Smooth muscle cell (in vitro differentiated cells): Measurements from ENCODE around the gene MYL9. TPM values are rescaled to one million over a fixed set of nuclear protein-coding genes. Genes with fewer than 3 reads are reported as not detected.

Experiments used
- DNase-seq: peaks from one replicate; lab custom pipeline; 2025; ENCODE audit not compliant: unreplicated experiment; lab: John Stamatoyannopoulos, UW
- H2AFZ ChIP-seq: fragments of 200-600 bp; sonication (generic); 2 replicates; pipeline ENCODE4 v1.6.0; 2016; ENCODE audit warnings: antibody characterized with exemption, low read depth, mild to moderate bottlenecking
- H3F3A ChIP-seq: fragments of 200-600 bp; sonication (generic); 2 replicates; pipeline ENCODE4 v1.6.0; 2017; ENCODE audit warnings: antibody characterized with exemption, low read depth
- H3K27ac ChIP-seq: fragments of 200-600 bp; sonication (generic); 2 replicates; pipeline ENCODE4 v1.5.1; 2016; ENCODE audit warnings: low read depth, mild to moderate bottlenecking
- H3K27me3 ChIP-seq: fragments of 200-600 bp; sonication (generic); 2 replicates; pipeline ENCODE4 v1.6.1; 2016; ENCODE audit warnings: low read depth, mild to moderate bottlenecking
- H3K36me3 ChIP-seq: fragments of 200-600 bp; sonication (generic); 2 replicates; pipeline ENCODE4 v1.5.1; 2016; ENCODE audit warnings: low read depth
- H3K4me1 ChIP-seq: fragments of 200-600 bp; sonication (generic); 2 replicates; pipeline ENCODE4 v1.5.1; 2016; ENCODE audit warnings: low read depth
- H3K4me2 ChIP-seq: fragments of 200-600 bp; sonication (generic); 2 replicates; pipeline ENCODE4 v1.6.0; 2016; ENCODE audit warnings: mild to moderate bottlenecking
- H3K4me3 ChIP-seq: fragments of 200-600 bp; sonication (generic); 2 replicates; pipeline ENCODE4 v1.5.1; 2016; ENCODE audit warnings: mild to moderate bottlenecking
- H3K79me2 ChIP-seq: fragments of 200-600 bp; sonication (generic); 2 replicates; pipeline ENCODE4 v1.6.0; 2016; ENCODE audit warnings: low read depth, mild to moderate bottlenecking
- H3K9ac ChIP-seq: fragments of 200-600 bp; sonication (generic); 2 replicates; pipeline ENCODE4 v1.6.0; 2016; ENCODE audit warnings: low read depth
- H3K9me3 ChIP-seq: fragments of 200-600 bp; sonication (generic); replicated peaks from 2 replicates; pipeline ENCODE4 v1.5.1; 2016; ENCODE audit warnings: low read depth
- H4K20me1 ChIP-seq: fragments of 200-600 bp; sonication (generic); 2 replicates; pipeline ENCODE4 v1.6.0; 2016; ENCODE audit warnings: low read depth
- WGBS: methylation state at CpG from one replicate; pipeline ENCODE4 v1.1.7; 2016; ENCODE audit warnings: low lambda C conversion rate; 5-methylcytosine and 5-hydroxymethylcytosine counted together
- polyA plus RNA-seq: library from polyadenylated mRNA; unstranded; fragments of >200 nt; fragmentation: Nextera tagmentation; extraction: Ambion mirVana; gene quantifications from 2 replicates; pipeline ENCODE4 v1.2.1, GENCODE V29; 2016
- total RNA-seq: library from RNA; depleted of rRNA; stranded (reverse); fragments of >200 nt; gene quantifications from 2 replicates; pipeline ENCODE4 v1.2.3, GENCODE V29; 2014
- TF ChIP-seq, protein P1 (sequence below): fragments of 200-600 bp; sonication (generic); IDR thresholded peaks from 2 replicates; pipeline ENCODE4 v1.5.1; 2017; ENCODE audit warnings: borderline replicate concordance, mild to moderate bottlenecking, antibody characterized with exemption; ENCODE audit not compliant: insufficient read depth, poor library complexity, severe bottlenecking

MYL9 gene
- total and polyA plus RNA-seq, 2 experiments from 2014 or later = 198 to 1,109 TPM

DNA sequence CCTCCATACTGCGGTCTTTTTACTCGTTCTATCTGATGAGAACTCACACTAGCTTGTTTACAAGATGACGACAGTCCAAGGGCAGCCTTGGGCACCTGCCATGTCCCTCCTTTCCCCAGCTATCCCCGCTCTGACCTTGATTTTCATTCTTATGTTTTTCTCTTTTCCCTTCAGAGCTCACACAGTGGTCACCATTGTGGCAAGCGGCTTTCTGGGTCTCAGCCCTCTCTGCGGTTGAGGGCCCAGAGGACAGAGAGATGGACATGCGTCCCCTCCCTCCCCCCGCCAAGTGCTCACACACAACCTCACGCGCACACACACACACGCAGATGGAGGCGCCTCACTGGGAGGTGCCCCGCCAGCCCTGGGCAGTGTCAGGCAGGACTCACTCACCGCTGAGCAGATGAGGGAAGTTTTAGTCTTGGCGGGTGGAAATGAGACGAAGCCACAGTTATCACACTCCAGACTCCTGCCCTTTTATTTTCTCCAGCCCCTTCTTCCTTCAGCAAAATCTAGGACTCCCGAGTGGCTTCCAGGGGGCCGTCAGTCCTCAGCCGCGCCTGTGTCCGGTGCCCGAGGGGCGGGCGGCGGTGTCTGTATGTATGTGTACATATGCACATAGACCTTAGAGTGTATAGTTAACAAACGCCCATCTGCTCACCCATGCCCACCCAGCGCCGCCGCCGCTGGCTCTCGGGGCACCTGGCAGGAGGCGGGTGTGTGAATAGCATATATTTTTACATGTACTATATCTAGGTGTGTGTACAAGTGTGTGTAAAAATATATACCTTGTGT, 13.8 kb upstream of the MYL9 start:
- H4K20me1 ChIP-seq = peaks cover 56% of the 10 kb centered on the region
- H3K27me3 ChIP-seq = no peaks in the 10 kb centered on the region
- no peaks in the 10 kb centered on the region for H3K9me3 ChIP-seq
- no peak overlapping the region for H3K27ac ChIP-seq
- 97% methylated on average over 32 of the region's 32 CpGs for WGBS
- H3K4me3 ChIP-seq = no peak overlapping the region
- no peaks in the 10 kb centered on the region for H3K4me1 ChIP-seq
- no peak overlapping the region for H3K4me2 ChIP-seq
- no peak overlapping the region for H3K9ac ChIP-seq
- no peaks in the 10 kb centered on the region for H3F3A ChIP-seq
- H3K79me2 ChIP-seq = peaks cover 5% of the 10 kb centered on the region
- H2AFZ ChIP-seq = no peak overlapping the region
- H3K36me3 ChIP-seq = peaks cover 9% of the 10 kb centered on the region
- TF ChIP-seq, protein P1, sequence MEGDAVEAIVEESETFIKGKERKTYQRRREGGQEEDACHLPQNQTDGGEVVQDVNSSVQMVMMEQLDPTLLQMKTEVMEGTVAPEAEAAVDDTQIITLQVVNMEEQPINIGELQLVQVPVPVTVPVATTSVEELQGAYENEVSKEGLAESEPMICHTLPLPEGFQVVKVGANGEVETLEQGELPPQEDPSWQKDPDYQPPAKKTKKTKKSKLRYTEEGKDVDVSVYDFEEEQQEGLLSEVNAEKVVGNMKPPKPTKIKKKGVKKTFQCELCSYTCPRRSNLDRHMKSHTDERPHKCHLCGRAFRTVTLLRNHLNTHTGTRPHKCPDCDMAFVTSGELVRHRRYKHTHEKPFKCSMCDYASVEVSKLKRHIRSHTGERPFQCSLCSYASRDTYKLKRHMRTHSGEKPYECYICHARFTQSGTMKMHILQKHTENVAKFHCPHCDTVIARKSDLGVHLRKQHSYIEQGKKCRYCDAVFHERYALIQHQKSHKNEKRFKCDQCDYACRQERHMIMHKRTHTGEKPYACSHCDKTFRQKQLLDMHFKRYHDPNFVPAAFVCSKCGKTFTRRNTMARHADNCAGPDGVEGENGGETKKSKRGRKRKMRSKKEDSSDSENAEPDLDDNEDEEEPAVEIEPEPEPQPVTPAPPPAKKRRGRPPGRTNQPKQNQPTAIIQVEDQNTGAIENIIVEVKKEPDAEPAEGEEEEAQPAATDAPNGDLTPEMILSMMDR = no peak
- no peak for DNase-seq

DNA sequence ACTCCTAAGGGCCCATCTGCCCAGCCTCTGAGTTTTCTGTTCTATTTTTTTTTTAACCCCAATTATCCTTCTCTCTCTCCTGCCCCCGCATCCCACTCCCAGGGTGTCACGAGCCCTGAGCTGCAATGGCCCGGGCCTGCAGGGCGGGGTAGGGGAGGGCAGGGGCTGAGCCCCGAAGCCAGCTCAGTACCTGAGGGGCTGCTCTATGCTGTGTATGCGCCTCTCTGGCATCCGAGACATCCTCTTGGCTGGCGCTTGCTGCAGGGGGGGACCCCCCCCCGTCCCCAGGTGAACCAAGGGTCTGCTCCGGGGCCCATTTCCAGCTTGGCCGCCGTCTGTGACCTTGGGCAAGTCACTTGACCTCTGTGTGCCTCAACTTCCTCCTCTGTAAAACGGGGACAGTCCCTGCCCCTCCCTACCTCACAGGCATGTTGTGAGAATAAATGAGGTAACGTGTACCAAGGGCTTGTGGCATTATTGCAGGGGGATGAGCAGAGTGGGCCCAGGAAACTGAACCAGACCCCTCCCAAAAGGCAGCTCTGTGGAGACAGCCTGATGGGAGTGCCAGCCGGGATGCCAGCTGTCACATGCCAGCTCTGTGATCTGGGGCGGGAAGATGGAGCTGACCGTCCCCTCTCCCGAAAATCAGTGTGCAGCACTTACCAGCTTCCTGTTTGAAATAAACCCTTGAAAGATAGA, 13.0 kb upstream of the MYL9 start:
- no peak overlapping the region for H3K27ac ChIP-seq
- no peaks in the 10 kb centered on the region for H3F3A ChIP-seq
- no peak overlapping the region for H2AFZ ChIP-seq
- H3K9me3 ChIP-seq = no peaks in the 10 kb centered on the region
- H3K27me3 ChIP-seq = no peaks in the 10 kb centered on the region
- no peak overlapping the region for H3K4me3 ChIP-seq
- peaks cover under 1% of the 10 kb centered on the region for H3K79me2 ChIP-seq
- peaks cover 48% of the 10 kb centered on the region for H4K20me1 ChIP-seq
- H3K4me1 ChIP-seq = no peaks in the 10 kb centered on the region
- TF ChIP-seq, protein P1 = no peak
- 94% methylated on average over 18 of the region's 18 CpGs for WGBS
- peaks cover 7% of the 10 kb centered on the region for H3K36me3 ChIP-seq
- no peak overlapping the region for H3K9ac ChIP-seq
- H3K4me2 ChIP-seq = no peak overlapping the region
- DNase-seq = no peak

DNA sequence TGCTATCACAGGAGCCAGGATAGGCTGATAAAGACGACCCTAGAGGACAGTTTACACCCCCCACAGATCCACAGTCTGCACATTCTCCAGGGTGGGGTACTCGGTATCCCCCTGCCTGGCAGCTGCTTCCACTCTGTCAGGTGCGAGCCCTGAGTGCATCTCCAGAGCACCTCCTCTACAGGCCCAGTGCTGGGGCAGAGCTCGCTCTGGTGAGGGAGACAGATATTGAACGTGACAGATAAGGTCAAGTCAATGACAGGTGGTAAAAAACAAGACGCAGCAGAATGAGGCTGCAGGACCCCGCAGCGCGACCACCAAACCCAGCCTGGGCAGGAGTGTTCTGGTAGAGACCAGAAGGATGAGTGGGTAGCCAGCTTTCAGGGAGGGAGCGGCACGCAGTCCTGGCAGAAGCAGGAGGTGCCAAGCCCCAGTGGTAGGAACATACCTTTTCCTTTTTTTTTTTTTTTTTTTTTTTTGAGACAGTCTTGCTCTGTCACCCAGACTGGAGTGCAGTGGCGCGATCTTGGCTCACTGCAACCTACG, 12.4 kb upstream of the MYL9 start:
- H3K36me3 ChIP-seq = peaks cover 4% of the 10 kb centered on the region
- no peak overlapping the region for H3K4me2 ChIP-seq
- 94% methylated on average over 14 of the region's 14 CpGs for WGBS
- no peaks in the 10 kb centered on the region for H3F3A ChIP-seq
- H2AFZ ChIP-seq = no peak overlapping the region
- DNase-seq = no peak
- no peaks in the 10 kb centered on the region for H3K27me3 ChIP-seq
- peaks cover 42% of the 10 kb centered on the region for H4K20me1 ChIP-seq
- no peaks in the 10 kb centered on the region for H3K4me1 ChIP-seq
- no peak overlapping the region for H3K27ac ChIP-seq
- no peaks in the 10 kb centered on the region for H3K9me3 ChIP-seq
- TF ChIP-seq, protein P1 = no peak
- no peak overlapping the region for H3K4me3 ChIP-seq
- no peak overlapping the region for H3K9ac ChIP-seq
- H3K79me2 ChIP-seq = no peaks in the 10 kb centered on the region
